ENCODE results near the gene THY1. TPM values are rescaled to one million over a fixed set of nuclear protein-coding genes. Genes with fewer than 3 reads are reported as not detected.

The THY1 gene
- total and polyA plus RNA-seq, 9 of the 15 experiments (the other 6 are each of a cell fraction or from before 2014, with no cell fraction given): 0.07 to 0.40 (median 0.16) TPM; not detected in 5

DNA sequence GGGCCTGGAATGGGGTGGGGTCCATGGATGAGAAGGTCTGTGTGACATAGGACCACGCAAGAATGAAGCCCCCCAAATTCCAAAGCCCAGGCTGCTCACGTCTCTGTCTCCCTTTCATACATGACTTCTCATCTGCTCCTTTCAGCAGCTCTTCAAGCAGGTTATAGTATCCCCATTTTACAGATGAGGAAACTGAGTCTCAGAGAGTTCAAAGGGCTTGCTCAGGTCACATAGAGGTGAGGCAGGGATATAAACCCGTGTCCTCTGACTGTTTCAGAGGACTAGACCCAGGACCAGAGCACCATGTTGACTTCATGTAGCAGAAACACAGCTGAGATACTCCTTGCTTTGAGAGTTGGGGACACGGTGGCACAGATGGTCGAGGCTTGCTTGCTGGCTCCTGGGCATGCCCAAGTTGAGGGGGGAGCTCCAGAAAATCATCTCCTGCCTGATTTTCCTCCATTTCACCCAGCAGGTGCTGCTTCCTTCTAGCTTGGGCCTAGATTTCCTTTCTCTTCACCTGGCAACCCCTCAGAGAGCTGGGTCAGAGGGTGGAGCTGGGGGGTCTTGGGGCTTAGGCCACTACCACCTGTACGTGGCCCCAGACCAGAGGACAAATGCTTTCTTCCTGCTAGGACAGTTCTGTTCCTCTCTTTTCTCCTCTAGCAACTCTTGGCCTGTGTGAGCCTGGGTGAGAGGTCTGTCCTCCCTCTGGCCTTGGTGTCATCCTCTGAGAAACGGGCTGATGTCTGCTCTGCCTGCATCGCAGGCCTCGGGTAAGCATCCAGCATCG, 24.1 kb upstream of the THY1 start:
- ChIA-PET CTCF (ENCODE audit: low intra/inter-chr PET ratio) (no interaction called here), POLR2A (interaction anchor here (0.6 to 1.3 kb wide), 3 partner anchors 10 to 28 kb away, joined by 3 to 5 read pairs (median 4); no protein-coding TSS in a partner anchor)
- no peaks in the 10 kb centered on the region for H3K9me3 ChIP-seq (replicated peaks; ENCODE audit: control insufficient read depth, insufficient read depth, low read depth, low read length)
- H3K27ac ChIP-seq (ENCODE audit: extremely low read depth, low read depth, low read length): no peak overlapping the region
- 61% methylated on average over 9 of the region's 10 CpGs for WGBS (ENCODE audit: insufficient coverage, low coverage, missing lambda C conversion rate)
- intact Hi-C loops (cut with micrococcal nuclease): no loop called here
- no peaks in the 10 kb centered on the region for H3K36me3 ChIP-seq (ENCODE audit: control insufficient read depth, insufficient read depth, low read length)
- peaks cover 6 to 11% of the 10 kb centered on the region in 2 experiments; a peak in 4 of 5 replicates for H3K4me1 ChIP-seq (replicated peaks in 1 of 2; ENCODE audit: control insufficient read depth in 2 of 2, insufficient read depth in 2 of 2, low read length in 2 of 2)
- no peak overlapping the region for H2AFZ ChIP-seq (ENCODE audit: low read depth, low read length)
- H3K4me2 ChIP-seq (ENCODE audit: insufficient read depth, low read length): no peak overlapping the region
- FAIRE-seq (no peak), DNase-seq (ENCODE audit: extremely low read depth in 1 of 4, low spot score in 3 of 4) (no peak), ATAC-seq (no peak)
- TF ChIP-seq ARNT (IDR thresholded peaks at IDR 0.05) (no peak), RBM25 (IDR thresholded peaks at IDR 0.05; ENCODE audit: low read depth, low read length, severe bottlenecking) (peak; percentile 92), BRD4 (IDR thresholded peaks at IDR 0.05) (no peak), ZNF217 (CRISPR knock-in tag; IDR thresholded peaks at IDR 0.05) (no peak), ZFPM2 (CRISPR knock-in tag; IDR thresholded peaks at IDR 0.05) (no peak), KDM1A (IDR thresholded peaks at IDR 0.05) (peak; percentile 10 to 45; a peak in 2 of 4 replicates), ADNP (tag; IDR thresholded peaks at IDR 0.05) (0 out of 2 replicates have a peak, but pooled peaks have one; percentile 23), BCOR (IDR thresholded peaks at IDR 0.05) (peak; percentile 74), RCOR1 (IDR thresholded peaks at IDR 0.05; ENCODE audit: borderline replicate concordance in 1 of 2, low read depth in 2 of 2, low read length in 2 of 2) (0 out of 4 replicates have a peak, but pooled peaks of 1 of the 2 experiments have one; percentile 25), ZNF785 (CRISPR knock-in tag; IDR thresholded peaks at IDR 0.05) (no peak), TAF15 (IDR thresholded peaks at IDR 0.05; ENCODE audit: low read depth, low read length) (no peak), FOXJ3 (CRISPR knock-in tag; IDR thresholded peaks at IDR 0.05) (no peak)
- TF ChIP-seq, protein P1, sequence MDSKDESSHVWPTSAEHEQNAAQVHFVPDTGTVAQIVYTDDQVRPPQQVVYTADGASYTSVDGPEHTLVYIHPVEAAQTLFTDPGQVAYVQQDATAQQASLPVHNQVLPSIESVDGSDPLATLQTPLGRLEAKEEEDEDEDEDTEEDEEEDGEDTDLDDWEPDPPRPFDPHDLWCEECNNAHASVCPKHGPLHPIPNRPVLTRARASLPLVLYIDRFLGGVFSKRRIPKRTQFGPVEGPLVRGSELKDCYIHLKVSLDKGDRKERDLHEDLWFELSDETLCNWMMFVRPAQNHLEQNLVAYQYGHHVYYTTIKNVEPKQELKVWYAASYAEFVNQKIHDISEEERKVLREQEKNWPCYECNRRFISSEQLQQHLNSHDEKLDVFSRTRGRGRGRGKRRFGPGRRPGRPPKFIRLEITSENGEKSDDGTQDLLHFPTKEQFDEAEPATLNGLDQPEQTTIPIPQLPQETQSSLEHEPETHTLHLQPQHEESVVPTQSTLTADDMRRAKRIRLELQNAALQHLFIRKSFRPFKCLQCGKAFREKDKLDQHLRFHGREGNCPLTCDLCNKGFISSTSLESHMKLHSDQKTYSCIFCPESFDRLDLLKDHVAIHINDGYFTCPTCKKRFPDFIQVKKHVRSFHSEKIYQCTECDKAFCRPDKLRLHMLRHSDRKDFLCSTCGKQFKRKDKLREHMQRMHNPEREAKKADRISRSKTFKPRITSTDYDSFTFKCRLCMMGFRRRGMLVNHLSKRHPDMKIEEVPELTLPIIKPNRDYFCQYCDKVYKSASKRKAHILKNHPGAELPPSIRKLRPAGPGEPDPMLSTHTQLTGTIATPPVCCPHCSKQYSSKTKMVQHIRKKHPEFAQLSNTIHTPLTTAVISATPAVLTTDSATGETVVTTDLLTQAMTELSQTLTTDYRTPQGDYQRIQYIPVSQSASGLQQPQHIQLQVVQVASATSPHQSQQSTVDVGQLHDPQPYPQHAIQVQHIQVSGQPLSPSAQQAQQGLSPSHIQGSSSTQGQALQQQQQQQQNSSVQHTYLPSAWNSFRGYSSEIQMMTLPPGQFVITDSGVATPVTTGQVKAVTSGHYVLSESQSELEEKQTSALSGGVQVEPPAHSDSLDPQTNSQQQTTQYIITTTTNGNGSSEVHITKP (IDR thresholded peaks at IDR 0.05; ENCODE audit: partially characterized antibody): peak; percentile 49
- H3K4me3 ChIP-seq: no peak overlapping the region
- H3K79me2 ChIP-seq (ENCODE audit: control insufficient read depth, insufficient read depth, low read length): no peaks in the 10 kb centered on the region
- H3K9me1 ChIP-seq (ENCODE audit: control insufficient read depth, insufficient read depth, low read length): no peaks in the 10 kb centered on the region
- no TSS peak for BruUV-seq (replicated peaks)
- no peaks in the 10 kb centered on the region for H3K27me3 ChIP-seq (ENCODE audit: control insufficient read depth in 2 of 2, insufficient read depth in 2 of 2, low read length in 2 of 2)
- in situ Hi-C loops (cut with MboI): no loop called here
- peak overlapping the region in 1 of 2 experiments; percentile 66; a peak in 1 of 4 replicates for H3K9ac ChIP-seq (ENCODE audit: insufficient read depth in 1 of 2, low read depth in 2 of 2, low read length in 2 of 2)
- no peaks in the 10 kb centered on the region for H4K20me1 ChIP-seq (replicated peaks; ENCODE audit: control insufficient read depth, insufficient read depth, low read length)
